ENCODE measurements around the gene ARMH3.

GRCh38 chr10:101818872-101819633 lies 236.9 kb downstream of the ARMH3 start:
- TF ChIP-seq CTCF (IDR thresholded peaks at IDR 0.05) (no peak), POLR2A (IDR thresholded peaks at IDR 0.05) (no peak)

Data from body of pancreas (tissue), 4 donors.